Measurements from ENCODE around the gene TLE1. TPM values are rescaled to one million over a fixed set of nuclear protein-coding genes. Genes with fewer than 3 reads are reported as not detected.
"Not testable (repeated sequence)": the region's sequence is repeated elsewhere in the genome, so short reads cannot be mapped to it uniquely, and the experiment has no call there.

The TLE1 gene
- total RNA-seq, 1 donor from 2014 or later: 0.47 TPM

DNA sequence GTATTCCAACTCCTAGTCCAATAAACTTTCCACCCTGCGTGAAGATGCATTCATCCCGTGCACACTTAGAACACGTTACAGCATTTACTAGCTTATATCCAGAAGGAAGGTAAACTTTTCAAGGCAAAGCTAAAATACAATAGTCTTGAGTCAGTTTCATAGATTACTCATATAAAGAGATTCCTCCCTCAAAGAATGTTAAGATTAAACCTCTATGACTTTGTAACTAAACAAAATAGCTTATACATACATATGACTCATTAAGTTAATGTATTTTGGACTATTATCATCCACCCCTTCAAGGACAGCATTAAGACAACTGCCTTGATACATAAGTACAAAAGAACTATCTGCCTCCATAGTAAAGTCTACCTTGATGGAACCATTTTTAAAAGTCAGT lies 36.1 kb downstream of the TLE1 start:
- intact Hi-C loops (cut with micrococcal nuclease): no loop called here

GRCh38 chr9:81652058-81652687 lies 37.2 kb downstream of the TLE1 start:
- intact Hi-C loops (cut with micrococcal nuclease): no loop called here

- intact Hi-C loops (cut with micrococcal nuclease): no loop called here
These were observed 38.5 kb downstream of the TLE1 start for GRCh38 chr9:81650586-81651515.

- intact Hi-C loops (cut with micrococcal nuclease): no loop called here
These were observed 39.7 kb downstream of the TLE1 start for GRCh38 chr9:81649475-81650240.

GRCh38 chr9:81648891-81649290 lies 40.5 kb downstream of the TLE1 start:
- intact Hi-C loops (cut with micrococcal nuclease): no loop called here

- intact Hi-C loops (cut with micrococcal nuclease): no loop called here
These were observed 43.0 kb downstream of the TLE1 start for GRCh38 chr9:81646337-81646736.

- intact Hi-C loops (cut with micrococcal nuclease): not testable (repeated sequence)
These were observed 44.8 kb downstream of the TLE1 start for GRCh38 chr9:81644513-81644912.

DNA sequence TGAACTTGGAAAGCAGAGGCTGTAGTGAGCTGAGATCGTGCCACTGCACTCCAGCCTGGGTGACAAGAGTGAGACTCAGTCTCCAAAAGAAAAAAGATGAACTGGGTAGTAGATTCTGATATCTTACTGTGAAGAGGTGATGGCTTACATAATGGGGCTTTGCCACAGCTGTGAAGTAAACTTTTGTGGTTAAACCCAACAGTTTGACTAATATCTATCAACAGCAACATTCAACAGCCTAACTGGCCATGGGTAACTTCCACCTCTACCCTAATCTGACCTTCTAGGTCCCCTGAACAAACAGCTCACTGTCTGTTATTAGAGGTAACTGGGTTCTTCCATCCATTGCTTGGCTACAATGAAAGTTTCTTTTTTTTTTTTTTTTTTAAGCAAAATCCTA lies 52.1 kb downstream of the TLE1 start:
- intact Hi-C loops (cut with micrococcal nuclease): no loop called here

GRCh38 chr9:81636255-81636599 lies 53.1 kb downstream of the TLE1 start:
- intact Hi-C loops (cut with micrococcal nuclease): no loop called here

GRCh38 chr9:81635521-81636254 lies 53.7 kb downstream of the TLE1 start:
- intact Hi-C loops (cut with micrococcal nuclease): no loop called here

DNA sequence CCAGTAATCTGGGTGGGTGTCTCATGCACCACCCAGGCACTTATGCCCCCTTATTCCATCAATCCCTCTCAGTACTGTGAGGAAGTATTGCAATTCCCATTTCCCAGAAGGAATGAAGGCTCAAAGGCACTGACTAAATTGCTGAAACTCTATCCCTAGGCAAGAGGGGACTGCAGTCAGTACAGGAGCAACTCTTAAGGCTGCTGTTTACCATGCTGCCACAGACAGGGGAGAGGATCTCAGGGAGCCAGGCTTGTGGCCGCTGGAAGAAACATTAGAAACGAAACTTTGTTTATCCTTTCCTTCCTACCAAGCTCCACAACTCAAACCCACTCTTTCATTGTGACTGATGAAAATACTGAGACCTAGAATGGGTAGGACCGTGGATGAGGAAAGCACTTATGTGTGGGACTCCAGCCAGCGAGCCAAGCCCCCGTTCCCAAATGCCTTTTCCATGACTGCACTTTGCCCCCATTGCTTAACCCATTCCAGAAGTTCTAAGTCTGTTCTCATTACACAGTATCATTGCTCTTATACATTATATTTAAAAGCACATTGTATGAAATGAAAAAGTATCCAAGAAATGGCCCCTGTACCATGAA lies 54.3 kb downstream of the TLE1 start:
- intact Hi-C loops (cut with micrococcal nuclease): no loop called here

DNA sequence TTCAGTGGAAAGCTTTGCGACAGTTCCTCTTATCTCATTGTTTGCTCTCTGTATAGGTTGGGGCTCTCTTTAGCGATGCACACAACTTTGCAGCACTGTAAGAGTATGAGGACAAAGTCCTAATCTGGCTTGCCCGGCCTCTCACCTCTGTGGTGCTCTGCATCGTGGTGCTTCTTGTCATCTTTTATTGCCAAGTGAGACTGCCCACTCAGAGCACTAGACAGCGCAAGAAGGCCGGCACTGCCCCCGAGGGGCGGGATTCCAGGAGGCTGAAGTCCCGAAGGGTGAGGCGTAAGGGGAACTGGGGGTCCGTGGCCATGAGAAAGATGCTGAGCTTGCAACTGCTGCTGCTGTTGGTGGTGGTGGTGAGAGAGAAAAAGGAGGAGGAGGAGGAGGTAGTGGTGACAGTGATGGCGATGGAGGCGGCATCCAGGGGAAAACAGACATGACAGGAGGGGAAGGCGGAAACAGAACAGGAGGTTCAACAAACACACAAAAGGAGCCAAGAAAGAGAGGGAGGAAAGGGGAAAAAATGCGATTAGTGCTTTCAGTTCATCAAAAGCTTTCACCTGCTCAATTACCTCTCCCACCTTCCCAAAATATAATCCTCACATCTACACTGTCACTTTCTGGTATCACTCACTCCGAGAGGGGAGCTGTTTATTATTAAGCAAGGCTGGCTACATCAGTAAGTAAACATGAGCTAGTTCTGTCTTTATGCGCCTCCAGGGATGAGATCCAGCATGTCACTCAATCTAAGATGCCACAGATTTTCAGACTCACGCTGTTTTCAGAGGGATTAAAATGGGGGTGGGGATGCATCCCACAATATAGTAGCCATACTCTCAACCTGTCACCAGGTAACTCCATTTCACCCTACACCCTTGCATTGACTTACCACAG lies 55.1 kb downstream of the TLE1 start:
- intact Hi-C loops (cut with micrococcal nuclease): no loop called here

DNA sequence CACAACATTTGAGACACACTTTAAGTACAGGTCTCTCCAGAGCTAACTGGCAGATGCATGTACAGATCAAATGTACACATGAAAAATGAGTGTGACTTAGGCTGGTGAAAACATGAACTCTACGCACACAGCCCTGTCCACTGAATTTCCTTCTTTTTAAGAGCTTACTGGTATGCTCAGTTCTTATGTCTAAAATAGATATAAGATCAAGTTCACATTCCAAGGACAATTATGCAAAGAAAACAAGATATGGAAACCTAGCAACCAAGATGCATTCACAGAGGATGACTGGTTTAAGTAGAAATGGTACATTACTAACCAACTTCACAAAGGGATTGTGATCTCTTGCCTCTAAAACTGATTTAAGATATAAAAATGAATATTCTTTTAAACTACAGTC lies 56.7 kb downstream of the TLE1 start:
- intact Hi-C loops (cut with micrococcal nuclease): no loop called here

- intact Hi-C loops (cut with micrococcal nuclease): no loop called here
These were observed 58.1 kb downstream of the TLE1 start for GRCh38 chr9:81631218-81631745.

DNA sequence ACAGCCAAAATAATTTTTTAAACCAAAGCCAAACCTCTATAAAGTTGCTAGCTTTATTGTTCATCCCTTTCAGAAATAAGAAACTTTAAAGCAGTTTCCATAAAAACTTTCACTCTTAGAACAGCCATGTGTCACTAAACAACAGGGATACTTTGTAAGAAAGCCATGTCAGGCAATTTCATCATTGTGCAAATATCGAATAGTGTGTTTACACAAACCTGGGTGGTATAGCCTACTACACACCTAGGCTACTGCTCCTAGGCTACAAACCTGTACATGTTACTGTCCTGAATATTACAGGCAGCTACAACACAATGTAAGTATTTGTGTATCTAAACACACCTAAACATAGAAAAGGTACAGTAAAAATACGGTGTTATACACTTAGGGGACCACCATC lies 59.9 kb downstream of the TLE1 start:
- intact Hi-C loops (cut with micrococcal nuclease): no loop called here

- intact Hi-C loops (cut with micrococcal nuclease): no loop called here
These were observed 60.5 kb downstream of the TLE1 start for GRCh38 chr9:81628897-81629296.

DNA sequence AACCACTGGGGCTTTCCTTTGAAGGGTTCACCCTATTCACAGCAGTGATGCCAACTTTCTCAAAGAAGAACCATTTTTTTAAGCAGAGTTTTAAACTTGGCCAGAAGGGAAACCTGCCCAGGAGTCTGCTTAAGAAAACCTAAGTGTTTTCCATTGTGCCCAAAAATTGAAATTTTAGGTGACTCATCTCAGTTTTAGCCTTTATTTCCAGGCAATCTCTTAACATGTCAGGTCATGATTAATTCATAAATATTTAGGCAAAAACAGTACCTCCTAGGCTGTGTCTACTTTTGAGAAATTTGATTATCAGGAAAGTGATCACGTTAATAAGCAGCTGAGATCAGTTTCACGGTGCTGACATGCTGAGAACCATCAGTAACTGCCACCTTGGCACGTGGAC lies 61.9 kb downstream of the TLE1 start:
- intact Hi-C loops (cut with micrococcal nuclease): no loop called here

DNA sequence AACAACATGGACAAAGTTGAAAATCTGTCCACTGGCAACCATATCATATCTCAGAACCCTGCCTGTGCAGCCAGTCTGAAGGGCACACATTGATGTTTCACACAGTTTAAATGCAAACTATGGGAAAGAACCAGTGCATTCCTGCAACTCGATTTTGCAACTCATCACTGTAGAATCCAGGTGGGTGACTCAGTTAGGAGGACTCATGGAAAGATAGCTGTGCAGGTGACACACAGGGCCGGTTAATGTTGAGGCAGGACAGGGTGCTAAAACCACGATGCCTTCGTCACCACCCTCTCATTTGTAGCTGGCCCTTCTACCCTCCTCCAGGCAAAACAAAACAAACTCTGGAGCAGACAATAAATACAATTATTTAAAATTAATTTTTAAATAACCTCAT lies 62.8 kb downstream of the TLE1 start:
- intact Hi-C loops (cut with micrococcal nuclease): no loop called here

- intact Hi-C loops (cut with micrococcal nuclease): no loop called here
These were observed 63.4 kb downstream of the TLE1 start for GRCh38 chr9:81625969-81626368.

DNA sequence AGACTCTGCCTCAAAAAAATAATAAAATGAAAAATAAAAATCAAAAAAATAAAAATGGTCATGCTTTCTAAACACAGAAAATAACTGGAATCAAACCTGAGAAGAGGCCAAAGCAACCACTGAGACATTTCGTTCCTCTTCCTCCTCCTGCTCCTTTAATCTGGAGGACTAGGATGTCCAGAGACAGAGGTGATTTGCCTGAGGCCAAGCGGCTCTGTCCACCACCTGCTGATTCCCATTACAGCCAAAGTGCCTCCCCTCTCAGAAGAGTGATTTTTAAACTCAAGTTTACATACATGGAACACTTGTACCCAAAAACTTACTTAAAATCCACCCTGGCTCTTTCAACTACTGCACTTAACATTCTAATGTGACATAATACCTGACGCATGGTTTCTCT lies 65.6 kb downstream of the TLE1 start:
- intact Hi-C loops (cut with micrococcal nuclease): no loop called here
